HG03108 (cell line): ENCODE data around the gene FAU.
A peak's percentile ranks its signal among the peaks of the same experiment; 100 is the strongest.

Experiments used
- ATAC-seq: cut with Tn5 transposase; IDR thresholded peaks from one replicate; pipeline ENCODE4 v1.9.1; 2021; ENCODE audit warnings: moderate library complexity; ENCODE audit not compliant: unreplicated experiment

Gene FAU

GRCh38 chr11:65109231-65110198 lies 12.4 kb downstream of the FAU start:
- no peak for ATAC-seq

- ATAC-seq: no peak
Measured at GRCh38 chr11:65108469-65109123, 13.3 kb downstream of the FAU start.

DNA sequence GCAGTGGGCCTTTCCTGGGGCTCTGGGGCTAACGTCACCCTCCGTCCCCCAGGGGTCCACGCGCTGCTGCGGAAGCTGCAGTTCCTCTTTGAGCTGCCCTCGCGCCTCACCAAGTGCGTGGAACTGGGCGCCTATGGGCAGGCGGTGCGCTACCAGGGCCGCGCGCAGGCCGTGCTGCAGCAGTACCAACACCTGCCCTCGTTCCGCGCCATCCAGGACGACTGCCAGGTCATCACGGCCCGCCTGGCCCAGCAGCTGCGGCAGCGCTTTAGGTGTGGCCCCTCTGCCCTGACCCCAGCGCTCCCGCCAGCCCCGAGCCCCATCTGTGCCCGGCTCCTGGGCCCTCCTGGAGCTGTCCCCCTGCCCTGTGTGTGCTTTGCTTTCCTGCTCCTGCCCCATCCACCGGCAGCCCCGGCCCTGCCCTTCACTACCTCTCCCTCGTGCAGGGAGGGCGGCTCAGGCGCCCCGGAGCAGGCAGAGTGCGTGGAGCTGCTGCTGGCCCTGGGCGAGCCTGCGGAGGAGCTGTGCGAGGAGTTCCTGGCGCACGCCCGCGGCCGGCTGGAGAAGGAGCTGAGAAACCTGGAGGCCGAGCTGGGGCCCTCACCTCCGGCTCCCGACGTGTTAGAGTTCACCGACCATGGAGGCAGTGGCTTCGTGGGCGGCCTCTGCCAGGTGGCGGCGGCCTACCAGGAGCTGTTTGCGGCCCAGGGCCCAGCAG lies 14.0 kb downstream of the FAU start:
- no peak for ATAC-seq

GRCh38 chr11:65107078-65107477 lies 14.9 kb downstream of the FAU start:
- no peak for ATAC-seq

DNA sequence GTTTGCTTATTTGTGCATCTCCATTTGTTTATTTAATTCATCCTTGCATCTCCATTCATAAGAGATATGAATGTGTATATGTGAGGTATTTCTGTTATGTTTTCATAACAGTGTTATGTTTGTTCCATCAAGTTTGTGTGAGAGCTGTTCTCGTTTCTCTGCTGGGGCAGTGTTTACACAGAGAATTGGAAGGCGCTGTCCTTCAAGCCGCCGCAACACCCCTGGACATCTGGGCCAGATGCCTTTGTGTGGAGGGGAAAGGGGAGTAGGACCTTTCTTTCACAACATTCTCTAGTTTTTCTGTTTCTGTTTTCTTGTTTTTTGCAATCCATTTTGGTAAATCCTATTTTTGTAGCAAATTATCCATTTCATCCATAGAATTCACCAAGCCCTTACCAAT lies 17.3 kb downstream of the FAU start:
- ATAC-seq: no peak

DNA sequence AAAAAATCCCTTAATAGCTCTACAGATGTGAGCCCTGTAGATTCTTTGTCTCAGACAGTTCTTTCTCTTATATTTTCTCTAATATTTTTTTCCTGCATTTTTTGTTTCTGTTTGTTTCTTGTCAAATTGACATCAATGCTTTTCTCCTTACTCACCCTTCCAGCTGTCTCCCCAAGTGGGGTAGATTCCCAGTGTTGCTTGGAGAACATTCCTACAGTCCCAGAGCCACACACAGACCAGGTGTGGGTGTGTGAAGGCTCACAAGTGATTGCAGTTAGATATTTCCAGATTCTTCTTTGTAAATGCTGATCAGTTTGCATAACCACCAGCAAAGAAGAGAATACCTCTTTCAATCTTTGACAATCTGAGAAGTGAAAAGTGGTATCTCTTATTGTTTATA lies 18.5 kb downstream of the FAU start:
- no peak for ATAC-seq

DNA sequence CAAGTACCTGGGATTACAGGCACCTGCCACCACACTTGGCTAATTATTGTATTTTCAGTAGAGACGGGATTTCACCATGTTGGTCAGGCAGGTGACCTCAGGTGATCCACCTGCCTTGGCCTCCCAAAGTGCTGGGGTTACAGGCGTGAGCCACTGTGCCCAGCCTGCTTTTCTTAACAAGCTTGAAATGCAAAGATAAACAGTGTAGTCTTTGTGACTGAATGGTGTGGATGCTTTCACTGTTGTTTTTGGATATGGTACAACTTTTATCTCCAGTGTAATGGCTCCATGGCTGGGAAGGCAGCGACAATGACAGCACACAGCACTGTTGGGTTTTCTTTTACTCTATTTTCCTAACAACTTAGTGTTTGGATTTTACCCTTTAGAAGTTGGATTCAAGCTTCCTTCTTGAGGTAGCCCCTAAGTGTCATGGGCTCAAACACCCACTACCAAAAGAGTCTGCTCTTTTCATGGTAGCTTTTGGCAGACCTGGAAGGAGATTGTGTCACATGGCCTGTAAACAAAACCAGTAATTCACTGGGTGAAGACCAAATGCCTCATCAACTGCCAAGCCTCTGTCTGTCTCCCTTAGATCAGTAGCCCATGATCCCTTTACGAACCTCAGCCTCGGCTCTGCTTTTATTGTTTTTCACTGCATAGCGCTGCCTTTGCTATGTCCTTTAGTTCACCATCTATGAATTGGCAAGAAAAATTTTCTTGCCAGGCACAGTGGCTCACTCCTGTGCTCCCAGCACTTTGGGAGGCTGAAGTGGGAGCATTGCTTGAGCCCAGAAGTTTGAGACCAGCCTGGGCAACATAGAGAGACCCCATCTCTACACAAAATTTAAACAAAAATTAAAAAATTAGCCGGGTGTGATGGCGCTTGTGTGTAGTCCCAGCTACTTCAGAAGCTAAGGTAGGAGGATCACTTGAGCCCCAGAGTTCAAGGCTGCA lies 19.5 kb downstream of the FAU start:
- no peak for ATAC-seq

- no peak for ATAC-seq
Measured at GRCh38 chr11:65100674-65101350, 21.1 kb downstream of the FAU start.

DNA sequence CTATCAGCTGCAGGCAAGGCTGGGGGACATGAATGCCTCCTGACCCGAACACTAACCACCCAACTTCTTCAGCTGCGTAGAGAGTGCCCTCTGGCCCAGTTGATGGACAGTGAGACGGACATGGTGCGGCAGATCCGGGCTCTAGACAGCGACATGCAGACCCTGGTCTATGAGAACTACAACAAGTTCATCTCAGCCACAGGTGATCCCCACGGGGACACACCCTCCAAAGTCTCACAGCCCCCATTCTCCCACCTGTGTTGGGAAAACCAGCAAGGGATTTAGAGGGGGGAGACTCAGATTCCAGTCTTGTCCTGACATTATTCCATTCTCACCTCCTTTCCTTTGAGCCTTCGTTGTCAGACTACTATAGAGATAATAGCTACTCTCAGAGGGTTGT lies 25.0 kb downstream of the FAU start:
- no peak for ATAC-seq

- ATAC-seq: peak; percentile 83
Measured at GRCh38 chr11:65095974-65096806, 25.7 kb downstream of the FAU start, which contains the start of gene VPS51. Gene VPS51 (plus strand): TSS chr11:65096214. CDS start chr11:65096251, 37 bp downstream.

- ATAC-seq: no peak
Measured at GRCh38 chr11:65095427-65095826, 26.5 kb downstream of the FAU start.

DNA sequence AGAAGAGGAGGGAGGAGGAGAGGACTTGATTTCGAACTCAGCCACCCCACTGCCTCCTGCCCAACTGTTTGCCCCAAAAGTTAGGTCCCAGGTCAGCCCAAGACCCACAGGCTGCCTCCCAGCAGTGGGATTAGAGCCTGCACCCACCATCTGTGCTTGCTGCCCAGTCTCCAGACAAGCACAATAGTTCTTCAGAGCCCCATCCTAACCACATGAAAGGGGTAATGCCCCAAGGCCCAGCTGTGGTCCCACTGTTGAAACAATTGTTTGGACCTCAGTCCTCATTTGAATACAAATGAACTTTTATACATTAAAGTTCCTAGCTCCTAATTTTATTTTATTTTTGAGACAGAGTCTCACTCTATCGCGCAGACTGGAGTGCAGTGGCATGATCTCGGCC lies 31.3 kb downstream of the FAU start:
- no peak for ATAC-seq

GRCh38 chr11:65089621-65090020 lies 32.3 kb downstream of the FAU start:
- ATAC-seq: no peak

DNA sequence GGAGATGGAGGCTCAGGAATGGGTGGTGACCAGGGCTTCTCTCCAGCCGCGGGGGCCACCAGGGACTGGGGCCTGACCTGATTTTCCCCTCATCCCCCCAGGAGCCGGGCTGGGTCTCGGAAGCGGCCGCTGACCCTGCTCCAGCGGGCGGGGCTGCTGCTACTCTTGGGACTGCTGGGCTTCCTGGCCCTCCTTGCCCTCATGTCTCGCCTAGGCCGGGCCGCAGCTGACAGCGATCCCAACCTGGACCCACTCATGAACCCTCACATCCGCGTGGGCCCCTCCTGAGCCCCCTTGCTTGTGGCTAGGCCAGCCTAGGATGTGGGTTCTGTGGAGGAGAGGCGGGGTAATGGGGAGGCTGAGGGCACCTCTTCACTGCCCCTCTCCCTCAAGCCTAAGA lies 34.1 kb downstream of the FAU start:
- no peak for ATAC-seq

DNA sequence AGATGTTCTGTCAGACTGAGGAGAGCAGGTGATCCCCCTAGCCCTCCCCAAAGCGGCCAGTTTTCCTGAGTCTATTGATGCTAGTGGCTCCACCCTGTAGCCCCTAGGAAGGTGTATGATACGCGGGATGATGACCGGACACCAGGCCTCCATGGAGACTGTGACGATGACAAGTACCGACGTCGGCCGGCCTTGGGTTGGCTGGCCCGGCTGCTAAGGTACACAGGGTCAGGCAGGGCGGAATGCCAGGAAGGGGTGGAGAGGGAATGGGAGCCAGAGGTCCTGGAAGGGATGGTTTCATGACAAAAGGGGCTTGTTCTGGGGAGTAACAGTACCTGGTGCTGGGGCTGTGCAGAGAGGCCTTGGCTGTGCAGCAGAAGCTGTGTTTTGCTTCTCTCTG lies 34.7 kb downstream of the FAU start:
- no peak for ATAC-seq

- no peak for ATAC-seq
Measured at GRCh38 chr11:65086809-65087208, 35.1 kb downstream of the FAU start.

DNA sequence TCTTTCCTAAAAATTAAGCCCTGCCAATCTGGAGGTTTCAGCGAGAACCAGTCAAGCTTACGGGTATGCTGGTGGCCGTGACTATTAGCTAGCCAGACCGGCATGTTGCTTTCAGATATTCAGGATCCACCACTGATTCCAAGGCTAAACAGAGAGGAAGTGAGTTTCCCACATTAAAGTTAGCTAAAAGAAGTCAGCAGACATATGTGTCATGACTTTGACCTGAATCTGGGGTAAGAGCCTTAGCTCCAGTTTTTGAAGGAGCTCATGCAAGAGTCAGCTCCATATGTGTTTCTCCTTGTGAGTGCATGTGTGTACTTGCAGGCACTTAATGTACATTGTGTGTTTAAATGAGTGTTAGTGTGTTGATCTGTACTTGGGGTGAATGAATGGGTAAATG lies 36.5 kb downstream of the FAU start:
- ATAC-seq: no peak

DNA sequence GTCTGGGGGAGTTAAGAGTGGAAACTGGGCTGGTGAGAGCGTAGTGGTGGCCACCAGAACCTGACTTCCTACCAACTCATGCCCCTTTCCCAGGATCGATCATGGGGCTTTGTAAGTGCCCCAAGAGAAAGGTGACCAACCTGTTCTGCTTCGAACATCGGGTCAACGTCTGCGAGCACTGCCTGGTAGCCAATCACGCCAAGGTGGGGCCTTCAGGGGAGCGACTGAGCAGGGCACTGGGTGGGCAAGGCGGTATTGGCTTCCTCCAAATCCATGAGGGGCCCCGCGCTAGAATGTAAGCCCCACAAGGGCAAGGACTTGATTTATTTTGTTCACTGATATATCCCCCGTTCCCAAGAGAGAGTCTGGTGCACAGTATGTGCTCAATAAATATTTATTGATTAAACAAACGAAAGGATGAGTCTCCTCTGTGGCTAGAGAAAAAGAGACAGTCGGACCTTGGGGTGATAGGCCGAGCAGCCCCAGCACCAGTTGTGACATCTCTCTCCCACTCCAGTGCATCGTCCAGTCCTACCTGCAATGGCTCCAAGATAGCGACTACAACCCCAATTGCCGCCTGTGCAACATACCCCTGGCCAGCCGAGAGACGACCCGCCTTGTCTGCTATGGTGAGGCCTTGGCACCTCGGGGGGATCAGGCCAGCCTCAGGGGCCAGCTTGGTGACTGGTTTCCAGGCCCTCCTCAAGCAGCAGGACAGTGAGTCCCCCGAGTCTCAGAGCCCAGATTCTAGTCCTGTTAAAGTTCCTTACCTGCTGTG lies 37.1 kb downstream of the FAU start:
- ATAC-seq: no peak
